ENCODE data around the gene ASB7. TPM values are rescaled to one million over a fixed set of nuclear protein-coding genes. Genes with fewer than 3 reads are reported as not detected.
"Not testable (repeated sequence)": the region's sequence is repeated elsewhere in the genome, so short reads cannot be mapped to it uniquely, and the experiment has no call there.

The ASB7 gene
- total and polyA plus RNA-seq, 2 donors (not counting 1 experiment from before 2014, with no cell fraction given), result 12.1 to 19.8 TPM

- TF ChIP-seq CTCF (conservative IDR thresholded peaks at IDR 0.05 in 1 of 2, IDR thresholded peaks at IDR 0.05 in 1 of 2; ENCODE audit: low read depth in 1 of 2, low read length in 2 of 2) (no peak), EZH2 (IDR thresholded peaks at IDR 0.05; ENCODE audit: low read length, missing control alignments) (no peak)
- Histone ChIP-seq H3K79me2 (ENCODE audit: control insufficient read depth, insufficient read depth, low read length) (no peaks in the 10 kb centered on the region), H3K27me3 (ENCODE audit: control insufficient read depth, insufficient read depth, low read length) (no peaks in the 10 kb centered on the region), H3K36me3 (ENCODE audit: control insufficient read depth, insufficient read depth, low read length) (no peaks in the 10 kb centered on the region), H2AFZ (ENCODE audit: low read length) (no peak overlapping the region), H3K4me1 (ENCODE audit: control insufficient read depth, extremely low read depth, insufficient read depth, low read length) (no peaks in the 10 kb centered on the region), H4K20me1 (ENCODE audit: control insufficient read depth, extremely low read depth, insufficient read depth, low read length) (no peaks in the 10 kb centered on the region), H3K4me3 (replicated peaks in 1 of 4; ENCODE audit: control extremely low read depth in 1 of 4, insufficient read depth in 1 of 4, low read depth in 3 of 4, low read length in 4 of 4) (no peak overlapping the region), H3K27ac (ENCODE audit: insufficient read depth, low read length) (no peak overlapping the region), H3K4me2 (ENCODE audit: extremely low read depth, insufficient read depth, low read length) (no peak overlapping the region), H3K9ac (ENCODE audit: insufficient read depth, low read length) (no peak overlapping the region), H3K9me3 (ENCODE audit: control insufficient read depth, insufficient read depth, low read depth, low read length) (no peaks in the 10 kb centered on the region)
- no peak for DNase-seq (ENCODE audit: low read depth in 2 of 2)
These were observed 70.6 kb downstream of the ASB7 start for GRCh38 chr15:100672959-100673358.

GRCh38 chr15:100679151-100679550 is 76.8 kb downstream of the ASB7 start:
- H3K79me2 ChIP-seq (ENCODE audit: control insufficient read depth, insufficient read depth, low read length); H3K4me3 ChIP-seq (replicated peaks in 1 of 4; ENCODE audit: control extremely low read depth in 1 of 4, insufficient read depth in 1 of 4, low read depth in 3 of 4, low read length in 4 of 4); H3K27ac ChIP-seq (ENCODE audit: insufficient read depth, low read length); H3K9me3 ChIP-seq (ENCODE audit: control insufficient read depth, insufficient read depth, low read depth, low read length); H3K27me3 ChIP-seq (ENCODE audit: control insufficient read depth, insufficient read depth, low read length); H3K36me3 ChIP-seq (ENCODE audit: control insufficient read depth, insufficient read depth, low read length); H4K20me1 ChIP-seq (ENCODE audit: control insufficient read depth, extremely low read depth, insufficient read depth, low read length); H3K9ac ChIP-seq (ENCODE audit: insufficient read depth, low read length); H3K4me2 ChIP-seq (ENCODE audit: extremely low read depth, insufficient read depth, low read length); H2AFZ ChIP-seq (ENCODE audit: low read length); DNase-seq (ENCODE audit: low read depth in 2 of 2); H3K4me1 ChIP-seq (ENCODE audit: control insufficient read depth, extremely low read depth, insufficient read depth, low read length): not testable (repeated sequence)

GRCh38 chr15:100680726-100681125 is 78.3 kb downstream of the ASB7 start:
- H3K36me3 ChIP-seq (ENCODE audit: control insufficient read depth, insufficient read depth, low read length), result no peaks in the 10 kb centered on the region
- H4K20me1 ChIP-seq (ENCODE audit: control insufficient read depth, extremely low read depth, insufficient read depth, low read length), result no peaks in the 10 kb centered on the region
- no peak overlapping the region for H3K9ac ChIP-seq (ENCODE audit: insufficient read depth, low read length)
- DNase-seq (ENCODE audit: low read depth in 2 of 2), result no peak
- no peak for TF ChIP-seq EZH2 (IDR thresholded peaks at IDR 0.05; ENCODE audit: low read length, missing control alignments)
- no peak for TF ChIP-seq CTCF (conservative IDR thresholded peaks at IDR 0.05 in 1 of 2, IDR thresholded peaks at IDR 0.05 in 1 of 2; ENCODE audit: low read depth in 1 of 2, low read length in 2 of 2)
- no peak overlapping the region for H3K27ac ChIP-seq (ENCODE audit: insufficient read depth, low read length)
- no peaks in the 10 kb centered on the region for H3K4me1 ChIP-seq (ENCODE audit: control insufficient read depth, extremely low read depth, insufficient read depth, low read length)
- H3K4me2 ChIP-seq (ENCODE audit: extremely low read depth, insufficient read depth, low read length), result no peak overlapping the region
- H3K79me2 ChIP-seq (ENCODE audit: control insufficient read depth, insufficient read depth, low read length), result no peaks in the 10 kb centered on the region
- H3K4me3 ChIP-seq (replicated peaks in 1 of 4; ENCODE audit: control extremely low read depth in 1 of 4, insufficient read depth in 1 of 4, low read depth in 3 of 4, low read length in 4 of 4), result no peak overlapping the region
- H3K9me3 ChIP-seq (ENCODE audit: control insufficient read depth, insufficient read depth, low read depth, low read length), result no peaks in the 10 kb centered on the region
- no peaks in the 10 kb centered on the region for H3K27me3 ChIP-seq (ENCODE audit: control insufficient read depth, insufficient read depth, low read length)
- no peak overlapping the region for H2AFZ ChIP-seq (ENCODE audit: low read length)
